ENCODE results near the gene CBX4.

CBX4 gene

GRCh38 chr17:79839356-79840268 lies at the start of gene CBX4:
Gene CBX4, minus strand, starts transcription at chr17:79839440. Its CDS starts 189 bp downstream, at chr17:79839251.
- peak; percentile 77 to 86 (median 83) for DNase-seq (ENCODE audit: low read depth in 3 of 3, low spot score in 1 of 3)

DNA sequence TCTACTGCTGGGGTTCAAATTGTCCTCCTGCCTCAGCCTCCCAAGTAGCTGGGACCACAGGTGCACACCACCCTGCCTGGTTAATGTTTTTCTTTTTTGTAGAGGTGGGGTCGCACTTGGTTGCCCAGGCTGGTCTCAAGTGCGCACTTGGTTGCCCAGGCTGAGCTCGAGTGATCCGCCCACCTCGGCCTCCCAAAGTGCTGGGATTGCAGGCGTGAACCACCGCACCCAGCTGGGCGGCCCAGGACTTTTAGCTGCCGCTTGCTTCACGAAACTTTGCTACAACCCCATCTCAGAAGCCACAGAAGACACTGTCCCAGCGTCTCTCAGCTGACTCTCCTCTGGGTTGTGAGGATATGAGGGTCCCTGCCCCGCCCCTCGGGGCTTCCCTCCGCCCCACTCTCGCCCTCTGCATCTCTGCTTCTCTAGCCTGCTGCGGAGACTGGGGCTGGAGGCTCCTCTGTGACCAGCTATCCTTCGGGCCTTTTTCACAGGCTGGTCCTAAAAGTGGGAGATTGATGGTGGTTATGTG lies 48.8 kb upstream of the CBX4 start:
- DNase-seq (ENCODE audit: low read depth in 3 of 3, low spot score in 1 of 3), result no peak

DNA sequence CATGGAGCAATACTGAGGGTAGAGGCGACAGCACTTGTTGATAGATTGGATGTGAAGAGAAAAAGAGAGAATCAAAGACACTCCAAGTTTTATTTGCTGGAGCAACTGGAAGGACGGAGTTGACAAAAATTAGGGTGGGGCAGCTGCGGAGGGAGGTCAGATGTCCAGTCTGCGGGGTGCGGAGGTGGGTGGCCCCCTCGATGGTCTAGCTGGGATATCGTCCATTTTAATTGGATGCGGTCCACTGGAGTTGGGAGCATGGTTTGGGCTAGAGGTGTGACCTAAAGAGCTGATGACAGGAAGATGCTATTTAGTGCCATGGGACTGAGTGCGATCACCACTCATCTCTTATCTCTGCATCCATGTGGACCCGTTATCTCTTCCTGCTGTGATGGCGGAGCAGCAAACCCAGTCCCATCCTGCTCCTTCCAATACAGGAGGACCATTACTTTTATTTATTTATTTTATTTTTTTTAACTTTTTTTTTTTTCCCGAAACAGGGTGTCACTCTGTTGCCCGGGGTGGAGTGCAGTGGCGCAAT lies 48.3 kb upstream of the CBX4 start:
- DNase-seq (ENCODE audit: low read depth in 3 of 3, low spot score in 1 of 3), result no peak

GRCh38 chr17:79883202-79883601 lies 44.0 kb upstream of the CBX4 start:
- no peak for DNase-seq (ENCODE audit: low read depth in 3 of 3, low spot score in 1 of 3)

DNA sequence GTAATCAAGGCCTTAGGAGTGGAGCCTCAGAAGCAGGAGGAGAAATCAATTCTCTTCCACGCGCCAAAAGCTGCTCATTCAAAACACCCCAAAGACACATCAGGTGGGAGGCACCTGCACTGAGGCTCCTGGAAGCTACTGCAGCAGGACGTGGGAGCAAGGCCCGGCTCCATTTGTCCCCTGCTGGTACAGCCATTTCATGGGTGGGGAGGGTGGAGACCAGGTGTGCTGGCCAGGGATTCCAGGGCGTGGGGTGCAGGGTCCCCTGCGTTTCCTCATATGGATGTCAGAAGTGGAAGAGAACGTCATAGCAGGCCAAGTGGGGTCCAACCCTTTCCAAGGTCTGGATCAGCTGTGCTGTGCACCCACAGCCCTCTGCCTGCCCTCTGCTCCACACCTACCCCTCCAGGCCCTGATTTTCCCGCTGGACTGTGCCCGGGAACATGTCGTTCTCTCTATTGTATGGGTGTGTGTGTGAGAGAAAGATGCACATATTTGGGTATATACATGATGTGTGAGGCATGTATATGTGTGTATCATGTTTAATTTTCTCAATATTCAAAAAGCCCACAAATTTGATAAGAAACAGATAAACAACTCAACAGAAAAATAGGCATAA lies 39.2 kb upstream of the CBX4 start:
- DNase-seq (ENCODE audit: low read depth in 3 of 3, low spot score in 1 of 3), result no peak

- no peak for DNase-seq (ENCODE audit: low read depth in 3 of 3, low spot score in 1 of 3)
These were observed 37.8 kb upstream of the CBX4 start for GRCh38 chr17:79877041-79877440.

GRCh38 chr17:79875511-79875910 lies 36.3 kb upstream of the CBX4 start:
- DNase-seq (ENCODE audit: low read depth in 3 of 3, low spot score in 1 of 3), result no peak

GRCh38 chr17:79874329-79874981 lies 35.2 kb upstream of the CBX4 start:
- DNase-seq (ENCODE audit: low read depth in 3 of 3, low spot score in 1 of 3), result no peak

- DNase-seq (ENCODE audit: low read depth in 3 of 3, low spot score in 1 of 3), result no peak
These were observed 34.3 kb upstream of the CBX4 start for GRCh38 chr17:79873583-79873982.

GRCh38 chr17:79872762-79873161 lies 33.5 kb upstream of the CBX4 start:
- no peak for DNase-seq (ENCODE audit: low read depth in 3 of 3, low spot score in 1 of 3)

- no peak for DNase-seq (ENCODE audit: low read depth in 3 of 3, low spot score in 1 of 3)
These were observed 31.9 kb upstream of the CBX4 start for GRCh38 chr17:79871131-79871530.

GRCh38 chr17:79870540-79870939 lies 31.3 kb upstream of the CBX4 start:
- no peak for DNase-seq (ENCODE audit: low read depth in 3 of 3, low spot score in 1 of 3)

DNA sequence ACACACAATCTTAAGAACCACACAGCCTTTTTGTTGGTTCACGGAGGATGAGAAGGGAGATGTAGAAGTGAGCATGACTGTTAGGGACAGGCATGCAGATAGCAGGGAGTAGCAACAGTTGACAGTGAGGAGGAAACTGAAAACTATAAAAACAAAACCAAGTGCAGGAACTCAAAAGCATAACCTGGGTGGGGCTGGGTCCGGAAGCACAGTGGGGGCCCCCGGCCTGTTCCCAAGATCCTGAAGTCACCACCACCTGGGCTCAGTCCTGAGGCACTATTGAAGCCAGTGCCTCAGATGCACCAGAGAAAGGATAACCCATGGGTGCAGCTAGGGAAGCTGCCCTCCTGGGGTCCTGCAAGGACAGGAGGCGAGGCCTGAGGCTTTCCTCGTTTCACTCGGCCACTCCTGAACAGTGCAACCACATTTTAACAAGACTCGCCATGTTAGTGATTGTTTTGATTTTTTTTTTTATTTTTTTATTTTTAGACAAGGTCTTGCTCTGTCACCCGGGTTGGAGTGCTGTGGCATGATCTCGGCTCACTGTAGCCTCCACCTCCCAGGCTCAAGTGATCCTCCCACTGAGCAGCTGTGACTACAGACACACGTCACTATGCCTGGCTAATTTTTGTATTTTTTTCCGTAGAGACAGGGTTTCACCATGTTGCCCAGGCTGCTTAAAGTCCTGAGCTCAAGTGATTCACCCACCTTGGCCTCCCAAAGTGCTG lies 27.7 kb upstream of the CBX4 start:
- DNase-seq (ENCODE audit: low read depth in 3 of 3, low spot score in 1 of 3), result no peak

- no peak for DNase-seq (ENCODE audit: low read depth in 3 of 3, low spot score in 1 of 3)
These were observed 26.3 kb upstream of the CBX4 start for GRCh38 chr17:79865351-79866210.

GRCh38 chr17:79864617-79865250 lies 25.5 kb upstream of the CBX4 start:
- no peak for DNase-seq (ENCODE audit: low read depth in 3 of 3, low spot score in 1 of 3)

DNA sequence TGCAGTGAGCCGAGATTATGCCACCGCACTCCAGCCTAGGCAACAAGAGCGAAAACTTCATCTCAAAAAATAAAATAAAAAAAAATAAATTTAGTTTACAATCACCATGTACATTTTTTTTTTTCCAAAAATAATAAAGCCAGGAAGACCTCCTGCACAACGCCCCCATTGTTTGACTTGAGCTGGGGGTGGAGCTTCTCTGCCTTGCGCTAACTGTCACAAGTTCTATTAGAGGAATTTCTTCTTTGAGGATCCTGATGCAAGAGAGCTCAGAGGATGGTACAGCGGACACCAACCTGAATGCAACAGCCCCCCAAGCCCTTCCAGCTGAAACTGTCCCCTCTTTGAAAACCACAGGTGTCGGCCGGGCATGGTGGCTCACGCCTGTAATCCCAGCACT lies 24.9 kb upstream of the CBX4 start:
- no peak for DNase-seq (ENCODE audit: low read depth in 3 of 3, low spot score in 1 of 3)

GRCh38 chr17:79862771-79863440 lies 23.7 kb upstream of the CBX4 start:
- no peak for DNase-seq (ENCODE audit: low read depth in 3 of 3, low spot score in 1 of 3)

DNA sequence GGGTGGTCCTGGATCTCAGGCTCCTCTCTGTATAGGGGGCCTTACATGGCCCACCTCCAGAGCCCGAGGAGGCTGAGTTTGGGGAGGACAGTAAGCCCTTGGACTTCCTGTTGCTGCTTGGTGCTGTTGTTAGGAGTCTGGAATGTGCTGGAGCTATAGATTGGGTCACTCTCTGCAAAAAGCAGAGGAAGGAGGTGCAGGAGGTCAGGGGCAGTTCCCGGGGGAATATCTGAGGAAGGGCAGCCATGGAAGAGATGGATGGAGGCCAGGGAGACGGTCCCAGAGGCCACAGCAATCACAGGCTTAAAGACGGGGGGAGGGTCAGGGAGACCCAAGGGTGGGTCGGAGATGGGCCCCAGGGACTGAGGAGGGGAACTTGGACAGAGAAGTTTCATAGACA lies 23.0 kb upstream of the CBX4 start:
- no peak for DNase-seq (ENCODE audit: low read depth in 3 of 3, low spot score in 1 of 3)

All from stimulated activated CD4-positive, alpha-beta T cell treated with anti-CD3 and anti-CD28 coated beads, TNF-alpha, amount 100 ng/mL, for 1 hour (primary cell).